HL-60 (cell line): Measurements from ENCODE around the gene HEPH.

Source experiments
- GABPA ChIP-seq: IDR thresholded peaks from 2 replicates; pipeline ENCODE4 v1.6.1; 2012; ENCODE audit warnings: low read depth
- POLR2AphosphoS5 ChIP-seq: IDR thresholded peaks from 2 replicates; pipeline ENCODE4 v1.6.1; 2012; ENCODE audit warnings: low read depth
- SPI1 ChIP-seq: IDR thresholded peaks from 2 replicates; pipeline ENCODE4 v1.6.1; 2012; ENCODE audit warnings: low read depth, mild to moderate bottlenecking, borderline replicate concordance
- TF ChIP-seq, protein P1 (sequence below): IDR thresholded peaks from one replicate; pipeline ENCODE4 v1.5.1; 2011; ENCODE audit warnings: low read length, control low read depth, inconsistent platforms; ENCODE audit not compliant: insufficient read depth
- TF ChIP-seq, protein P2 (sequence below): IDR thresholded peaks from 2 replicates; pipeline ENCODE4 v1.6.1; 2012; ENCODE audit warnings: low read depth; ENCODE audit not compliant: insufficient replicate concordance

DNA sequence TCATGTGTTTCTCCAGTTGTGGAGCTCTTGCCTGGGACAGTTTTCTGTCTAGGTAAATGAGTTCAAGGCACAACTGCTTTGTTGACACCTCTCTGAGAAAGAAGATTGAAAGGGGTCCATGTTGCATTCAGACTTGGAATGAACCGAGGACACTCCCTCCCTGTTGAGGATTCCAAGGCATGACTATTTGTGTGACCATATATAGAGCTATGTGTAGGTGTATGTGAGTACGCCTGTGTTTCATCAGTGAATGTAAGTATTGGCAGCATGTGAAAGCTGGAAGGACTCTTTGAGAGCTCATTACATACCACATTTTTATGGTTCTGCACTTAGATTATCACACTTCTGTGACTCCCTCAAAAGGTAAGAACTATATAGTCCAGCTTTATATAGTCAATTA is 3.4 kb downstream of the HEPH start:
- TF ChIP-seq, protein P1, sequence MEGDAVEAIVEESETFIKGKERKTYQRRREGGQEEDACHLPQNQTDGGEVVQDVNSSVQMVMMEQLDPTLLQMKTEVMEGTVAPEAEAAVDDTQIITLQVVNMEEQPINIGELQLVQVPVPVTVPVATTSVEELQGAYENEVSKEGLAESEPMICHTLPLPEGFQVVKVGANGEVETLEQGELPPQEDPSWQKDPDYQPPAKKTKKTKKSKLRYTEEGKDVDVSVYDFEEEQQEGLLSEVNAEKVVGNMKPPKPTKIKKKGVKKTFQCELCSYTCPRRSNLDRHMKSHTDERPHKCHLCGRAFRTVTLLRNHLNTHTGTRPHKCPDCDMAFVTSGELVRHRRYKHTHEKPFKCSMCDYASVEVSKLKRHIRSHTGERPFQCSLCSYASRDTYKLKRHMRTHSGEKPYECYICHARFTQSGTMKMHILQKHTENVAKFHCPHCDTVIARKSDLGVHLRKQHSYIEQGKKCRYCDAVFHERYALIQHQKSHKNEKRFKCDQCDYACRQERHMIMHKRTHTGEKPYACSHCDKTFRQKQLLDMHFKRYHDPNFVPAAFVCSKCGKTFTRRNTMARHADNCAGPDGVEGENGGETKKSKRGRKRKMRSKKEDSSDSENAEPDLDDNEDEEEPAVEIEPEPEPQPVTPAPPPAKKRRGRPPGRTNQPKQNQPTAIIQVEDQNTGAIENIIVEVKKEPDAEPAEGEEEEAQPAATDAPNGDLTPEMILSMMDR = no peak
- TF ChIP-seq POLR2AphosphoS5 (no peak), GABPA (no peak), SPI1 (no peak)
- TF ChIP-seq, protein P2, sequence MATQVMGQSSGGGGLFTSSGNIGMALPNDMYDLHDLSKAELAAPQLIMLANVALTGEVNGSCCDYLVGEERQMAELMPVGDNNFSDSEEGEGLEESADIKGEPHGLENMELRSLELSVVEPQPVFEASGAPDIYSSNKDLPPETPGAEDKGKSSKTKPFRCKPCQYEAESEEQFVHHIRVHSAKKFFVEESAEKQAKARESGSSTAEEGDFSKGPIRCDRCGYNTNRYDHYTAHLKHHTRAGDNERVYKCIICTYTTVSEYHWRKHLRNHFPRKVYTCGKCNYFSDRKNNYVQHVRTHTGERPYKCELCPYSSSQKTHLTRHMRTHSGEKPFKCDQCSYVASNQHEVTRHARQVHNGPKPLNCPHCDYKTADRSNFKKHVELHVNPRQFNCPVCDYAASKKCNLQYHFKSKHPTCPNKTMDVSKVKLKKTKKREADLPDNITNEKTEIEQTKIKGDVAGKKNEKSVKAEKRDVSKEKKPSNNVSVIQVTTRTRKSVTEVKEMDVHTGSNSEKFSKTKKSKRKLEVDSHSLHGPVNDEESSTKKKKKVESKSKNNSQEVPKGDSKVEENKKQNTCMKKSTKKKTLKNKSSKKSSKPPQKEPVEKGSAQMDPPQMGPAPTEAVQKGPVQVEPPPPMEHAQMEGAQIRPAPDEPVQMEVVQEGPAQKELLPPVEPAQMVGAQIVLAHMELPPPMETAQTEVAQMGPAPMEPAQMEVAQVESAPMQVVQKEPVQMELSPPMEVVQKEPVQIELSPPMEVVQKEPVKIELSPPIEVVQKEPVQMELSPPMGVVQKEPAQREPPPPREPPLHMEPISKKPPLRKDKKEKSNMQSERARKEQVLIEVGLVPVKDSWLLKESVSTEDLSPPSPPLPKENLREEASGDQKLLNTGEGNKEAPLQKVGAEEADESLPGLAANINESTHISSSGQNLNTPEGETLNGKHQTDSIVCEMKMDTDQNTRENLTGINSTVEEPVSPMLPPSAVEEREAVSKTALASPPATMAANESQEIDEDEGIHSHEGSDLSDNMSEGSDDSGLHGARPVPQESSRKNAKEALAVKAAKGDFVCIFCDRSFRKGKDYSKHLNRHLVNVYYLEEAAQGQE = no peak
